ENCODE measurements around the gene TAMALIN.

TAMALIN gene

DNA sequence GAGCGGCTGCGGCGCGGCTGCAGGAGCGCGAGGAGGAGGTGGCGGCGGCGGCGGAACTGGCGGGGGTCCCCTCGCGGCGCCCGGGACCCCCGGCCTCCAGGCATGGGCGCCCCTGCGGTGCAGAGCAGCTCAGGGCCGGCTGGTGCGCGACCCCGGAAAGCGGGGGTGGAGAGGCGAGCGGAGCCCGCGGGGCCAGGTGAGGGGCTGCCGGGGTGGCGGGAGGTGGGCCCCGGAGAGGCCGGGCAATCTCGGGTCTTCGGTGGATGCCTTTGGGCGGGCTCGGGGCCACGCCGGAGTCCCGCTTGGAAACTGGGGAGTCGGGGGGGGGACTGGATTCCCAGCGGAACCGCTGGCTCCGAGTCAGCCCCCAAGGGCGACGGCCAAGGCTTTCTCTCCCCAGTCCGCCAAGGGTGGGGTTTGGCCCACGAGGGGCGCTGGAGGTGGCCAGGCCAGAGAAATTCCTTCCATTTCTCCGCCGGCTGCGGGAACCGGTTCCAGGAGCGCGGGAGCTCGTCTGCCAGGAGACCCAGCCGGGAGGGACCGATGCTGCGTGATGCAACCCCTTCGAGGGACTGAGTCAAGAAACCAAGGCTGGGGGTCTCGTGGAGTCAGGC lies 30.6 kb downstream of the TAMALIN start:
- peak in 1 of 2 experiments; percentile 18 for DNase-seq

DNA sequence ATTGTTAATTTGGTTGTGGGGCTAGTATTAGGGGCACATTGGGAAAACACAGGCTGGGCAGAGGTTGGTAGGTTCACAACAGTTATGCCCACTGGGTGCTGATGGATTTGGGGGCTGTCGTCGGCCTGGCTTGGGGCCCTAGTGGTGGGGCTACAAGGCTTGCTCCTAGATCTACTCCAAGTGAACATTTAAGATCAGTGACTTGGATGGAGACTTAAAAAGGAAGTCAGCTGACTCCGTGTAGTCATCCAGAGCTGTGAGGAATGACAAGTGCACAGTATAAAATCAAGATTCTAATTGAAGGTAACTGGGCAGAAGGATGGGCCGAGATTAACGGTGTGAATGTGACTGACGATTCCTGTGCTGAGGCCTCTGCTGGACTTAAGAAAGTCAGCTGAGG lies 31.7 kb downstream of the TAMALIN start:
- no peak for DNase-seq

DNA sequence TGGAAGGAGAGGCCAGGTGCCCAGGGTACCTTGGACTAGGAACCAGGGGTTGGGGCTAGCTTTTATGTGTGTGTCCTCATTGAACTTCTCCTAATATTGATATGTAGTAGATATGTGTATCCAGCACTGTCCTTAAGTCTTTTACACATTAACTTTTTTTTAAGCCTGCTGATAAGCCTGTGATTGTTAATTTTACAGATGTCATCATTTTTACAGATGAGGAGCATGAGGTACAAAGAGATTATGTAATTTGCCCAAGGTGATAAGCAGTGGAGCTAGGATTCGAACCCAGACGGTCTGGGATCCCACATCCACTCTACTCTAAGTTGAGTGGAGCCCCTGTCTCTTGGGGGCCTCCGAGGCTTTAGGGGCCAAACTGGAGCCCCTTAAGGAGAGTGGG lies 34.3 kb downstream of the TAMALIN start:
- DNase-seq, result no peak

DNA sequence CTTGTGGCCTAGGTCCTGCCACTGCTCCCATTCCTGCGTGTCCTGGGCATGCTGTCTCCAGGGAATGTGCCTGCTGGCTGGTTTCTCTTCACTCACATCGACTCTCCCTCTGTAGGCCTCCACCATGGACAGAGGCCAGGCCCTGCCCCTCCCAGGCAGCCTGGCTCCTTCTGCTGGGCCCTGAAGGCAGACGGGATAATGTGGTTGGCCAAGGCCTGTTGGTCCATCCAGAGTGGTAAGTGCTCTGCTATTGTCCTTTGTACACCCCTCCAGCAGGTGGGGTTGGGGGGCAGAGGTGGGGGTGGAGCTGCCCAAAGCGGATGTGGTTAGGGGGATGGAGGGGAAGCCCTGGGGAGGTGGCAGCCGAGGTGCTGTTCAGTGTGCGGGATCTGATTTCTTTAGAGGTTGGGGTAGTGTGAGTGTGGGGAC lies 35.0 kb downstream of the TAMALIN start:
- peak; percentile 21 to 47 for DNase-seq

DNA sequence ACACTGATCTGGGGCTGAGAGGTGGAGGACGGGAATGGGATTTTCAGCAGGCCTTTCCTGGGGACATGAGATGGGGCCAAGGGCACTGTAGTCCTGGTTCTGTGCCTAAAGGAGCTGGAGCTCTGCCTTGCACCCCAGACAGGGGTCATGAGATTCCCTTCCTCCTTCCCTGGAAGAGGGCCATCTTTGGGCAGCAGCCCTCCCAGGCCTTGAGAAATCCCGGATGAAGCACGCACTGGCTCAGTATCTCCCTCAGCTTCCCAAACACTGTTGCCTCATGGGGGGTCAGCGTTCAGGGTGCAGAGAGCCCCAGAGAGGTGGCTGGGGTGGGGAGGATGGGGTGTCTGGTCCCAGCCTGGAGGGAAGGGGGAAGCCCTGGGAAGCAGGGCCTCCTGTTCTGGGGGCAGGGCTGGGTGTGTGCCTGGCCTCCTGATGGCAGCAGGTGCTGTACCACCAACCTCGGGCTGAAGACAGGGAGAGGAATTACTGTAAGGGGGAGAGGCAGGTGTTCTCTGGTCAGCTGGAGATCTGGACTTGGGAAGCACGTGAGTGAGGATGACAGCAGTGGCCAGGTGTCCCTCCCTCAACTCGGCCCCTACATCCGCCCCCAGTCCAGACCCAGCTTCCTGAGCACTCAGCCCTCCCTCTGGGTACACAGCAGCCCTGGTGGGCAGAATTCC lies 36.1 kb downstream of the TAMALIN start:
- DNase-seq, result no peak

DNA sequence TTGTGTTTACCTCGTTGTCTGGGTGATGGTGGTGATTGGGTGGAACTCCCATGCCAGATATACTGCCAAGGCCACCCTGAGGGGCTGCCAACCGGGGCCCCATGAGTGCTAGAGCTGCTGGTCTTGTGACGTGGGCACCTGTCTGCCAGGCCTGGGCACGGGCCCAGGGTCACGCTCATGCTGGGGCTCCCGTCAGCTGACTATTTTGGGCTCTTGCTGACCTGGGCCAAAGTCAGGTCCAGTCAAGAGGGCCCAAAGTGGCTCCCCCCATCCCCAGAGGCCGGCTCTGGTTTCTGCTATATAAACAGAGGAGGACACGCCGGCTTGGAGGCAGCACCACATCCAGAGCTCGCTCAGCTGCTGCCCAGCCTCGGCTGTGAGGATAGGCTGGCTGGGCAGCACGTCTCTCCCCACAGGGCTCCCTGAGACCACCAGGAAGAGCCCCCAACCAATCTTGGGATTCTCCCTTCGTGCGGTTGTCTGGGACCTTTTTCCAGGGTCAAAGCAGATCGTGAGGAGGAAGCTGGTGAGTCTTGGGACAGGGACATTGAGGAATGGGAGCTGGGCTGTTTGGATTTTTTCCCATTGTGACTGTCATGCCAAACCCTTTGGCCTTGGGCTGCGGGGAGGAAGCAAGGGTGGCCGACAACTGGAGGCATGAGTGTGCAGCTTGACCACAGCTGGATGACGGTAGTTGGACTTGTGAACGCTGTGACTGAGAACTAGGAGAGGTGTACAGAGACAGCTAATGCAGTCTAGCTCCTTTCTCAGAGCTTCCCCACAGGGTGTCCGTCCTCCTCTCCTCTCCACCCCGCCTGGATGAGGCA lies 36.9 kb downstream of the TAMALIN start:
- DNase-seq, result no peak

DNA sequence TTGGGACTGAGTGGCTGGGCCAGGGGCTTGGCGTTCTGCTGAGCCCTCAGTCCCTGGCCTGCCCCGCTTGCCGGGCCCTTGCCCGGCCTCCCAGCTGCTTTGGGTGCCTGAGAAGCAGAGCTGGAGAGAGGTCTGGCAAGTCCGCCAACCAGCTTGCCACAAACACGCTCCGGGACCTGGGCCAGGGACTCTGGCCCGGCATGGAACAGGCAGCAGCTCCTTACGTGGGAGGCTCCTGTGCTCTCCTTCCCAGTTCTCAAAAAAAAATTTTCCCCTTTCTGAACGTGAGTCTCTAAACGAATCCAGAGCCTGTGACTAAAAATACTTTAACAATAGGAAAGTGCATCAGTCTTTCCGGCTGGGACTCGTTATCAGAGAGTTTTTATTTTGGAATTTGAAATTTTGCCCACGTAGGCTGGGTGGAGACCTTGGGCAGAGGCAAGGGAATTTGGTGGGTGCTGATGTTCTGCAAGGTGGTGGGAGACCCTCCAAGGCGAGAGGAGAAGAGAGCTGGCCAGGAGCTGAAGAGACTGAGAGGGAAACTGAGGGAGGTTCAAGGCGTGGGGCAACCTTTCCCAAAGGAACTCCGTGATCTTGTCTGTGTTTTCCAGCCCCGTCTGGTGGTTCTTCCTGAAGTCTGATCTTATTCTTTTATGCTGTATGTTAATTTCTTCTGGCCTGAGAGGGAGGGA lies 37.7 kb downstream of the TAMALIN start:
- DNase-seq, result no peak

DNA sequence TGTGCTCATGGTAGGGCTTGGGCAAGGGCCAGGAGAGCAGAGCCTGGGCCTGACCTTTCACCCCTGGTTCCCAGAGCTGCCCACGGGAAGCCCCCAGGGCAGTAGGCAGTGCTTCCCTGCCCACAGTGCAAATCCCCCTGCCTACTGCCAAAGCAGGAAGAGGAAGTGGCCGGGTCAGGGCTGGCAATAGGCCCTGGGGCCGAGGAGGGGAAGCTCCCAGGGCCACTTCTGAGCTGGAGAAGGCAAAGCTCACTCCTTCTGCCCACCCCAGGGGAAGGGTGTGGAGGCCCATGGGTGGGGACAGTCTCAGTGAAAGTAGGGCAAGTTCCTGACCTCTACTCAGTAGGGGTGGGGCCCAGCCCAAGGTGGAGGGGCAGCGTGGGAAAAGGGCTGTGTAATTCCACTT lies 39.1 kb downstream of the TAMALIN start:
- no peak for DNase-seq

DNA sequence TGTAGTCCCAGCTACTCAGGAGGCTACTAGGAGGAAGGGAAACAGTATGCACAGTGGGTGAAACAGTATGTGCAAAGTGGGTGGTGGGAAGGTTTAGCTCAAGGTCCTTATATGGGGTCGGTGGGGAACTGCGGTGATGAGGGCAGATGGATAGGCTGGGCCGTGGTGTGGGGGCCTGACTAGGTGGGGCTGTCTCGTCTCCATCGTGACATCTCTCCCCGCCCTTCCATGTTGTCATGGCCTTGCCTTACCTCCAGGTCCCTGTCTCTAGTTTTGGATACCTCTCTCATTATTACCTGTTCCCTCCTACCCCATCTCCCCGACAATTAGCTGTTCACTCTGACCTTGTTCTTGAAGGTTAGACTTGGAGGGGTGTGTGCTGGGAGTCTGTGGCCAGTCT lies 40.1 kb downstream of the TAMALIN start:
- no peak for DNase-seq

DNA sequence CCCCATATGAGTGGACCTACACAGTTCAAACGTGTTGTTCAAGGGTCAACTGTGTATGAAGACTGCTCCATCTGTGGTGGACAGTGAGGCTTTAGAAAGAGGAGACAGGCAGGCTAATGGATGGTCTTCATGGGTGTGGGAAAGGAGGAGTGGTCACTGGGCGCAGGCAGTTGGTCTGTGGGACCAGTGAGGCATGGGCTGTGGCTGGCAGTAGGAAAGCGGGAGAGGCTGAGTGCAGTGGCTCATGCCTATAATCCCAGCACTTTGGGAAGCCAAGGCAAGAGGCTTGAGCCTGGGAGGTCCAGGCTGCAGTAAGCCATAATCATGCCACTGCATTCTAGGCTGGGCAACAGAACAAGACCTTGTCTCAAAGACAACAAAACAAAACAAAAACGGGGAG lies 42.5 kb downstream of the TAMALIN start:
- DNase-seq, result no peak

DNA sequence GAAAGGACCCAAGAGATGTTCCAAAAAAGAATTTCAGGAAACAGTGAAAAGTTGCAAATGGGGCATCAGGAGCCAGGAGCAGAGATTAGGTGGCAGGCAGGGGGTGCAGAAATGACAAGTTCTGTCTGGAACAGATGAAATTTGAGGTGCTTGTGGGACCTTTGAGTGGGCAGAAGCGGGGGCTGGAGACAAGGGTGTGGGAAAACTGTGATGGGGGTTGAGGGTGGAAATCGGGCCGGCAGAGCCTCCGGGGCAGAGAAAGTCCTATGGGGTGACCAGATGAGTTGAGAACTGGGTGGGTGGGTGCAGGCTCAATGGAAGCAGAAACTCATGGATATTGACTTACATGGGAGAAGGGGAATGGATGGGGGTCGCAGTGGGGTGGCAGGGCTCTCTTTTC lies 42.9 kb downstream of the TAMALIN start:
- no peak for DNase-seq

DNA sequence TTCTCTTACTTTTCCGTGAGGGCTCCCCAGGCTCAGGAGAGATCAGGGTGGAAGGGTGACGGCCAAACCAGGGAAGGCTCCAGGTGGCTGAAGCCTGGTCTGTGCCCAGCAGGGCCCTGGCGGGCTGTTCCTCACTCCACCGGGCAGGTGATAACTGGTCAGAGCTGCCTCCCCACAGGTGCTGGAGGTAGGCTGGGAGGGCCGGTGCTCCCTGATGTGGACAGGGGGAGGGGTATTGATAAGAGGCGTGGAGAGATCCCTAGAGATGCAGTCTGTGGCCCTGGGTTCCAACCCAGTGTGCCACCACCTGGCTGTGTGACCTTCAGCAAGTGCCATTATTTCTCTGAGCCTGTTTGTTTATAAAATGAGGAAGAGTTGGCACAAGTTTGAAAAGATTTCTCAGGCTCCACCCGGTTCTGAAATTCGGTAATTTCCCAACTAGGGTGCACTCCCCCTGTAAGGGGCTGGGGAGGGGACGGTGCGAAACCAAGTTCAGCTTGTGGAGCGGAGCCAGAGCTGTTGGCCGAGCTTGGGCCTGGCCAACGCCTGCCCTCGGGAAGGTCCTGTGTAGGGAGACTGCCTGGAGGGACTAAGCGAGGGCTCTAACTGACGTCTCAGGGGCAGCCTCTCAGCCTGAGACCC lies 43.5 kb downstream of the TAMALIN start:
- DNase-seq, result peak in 1 of 2 experiments; percentile 38

DNA sequence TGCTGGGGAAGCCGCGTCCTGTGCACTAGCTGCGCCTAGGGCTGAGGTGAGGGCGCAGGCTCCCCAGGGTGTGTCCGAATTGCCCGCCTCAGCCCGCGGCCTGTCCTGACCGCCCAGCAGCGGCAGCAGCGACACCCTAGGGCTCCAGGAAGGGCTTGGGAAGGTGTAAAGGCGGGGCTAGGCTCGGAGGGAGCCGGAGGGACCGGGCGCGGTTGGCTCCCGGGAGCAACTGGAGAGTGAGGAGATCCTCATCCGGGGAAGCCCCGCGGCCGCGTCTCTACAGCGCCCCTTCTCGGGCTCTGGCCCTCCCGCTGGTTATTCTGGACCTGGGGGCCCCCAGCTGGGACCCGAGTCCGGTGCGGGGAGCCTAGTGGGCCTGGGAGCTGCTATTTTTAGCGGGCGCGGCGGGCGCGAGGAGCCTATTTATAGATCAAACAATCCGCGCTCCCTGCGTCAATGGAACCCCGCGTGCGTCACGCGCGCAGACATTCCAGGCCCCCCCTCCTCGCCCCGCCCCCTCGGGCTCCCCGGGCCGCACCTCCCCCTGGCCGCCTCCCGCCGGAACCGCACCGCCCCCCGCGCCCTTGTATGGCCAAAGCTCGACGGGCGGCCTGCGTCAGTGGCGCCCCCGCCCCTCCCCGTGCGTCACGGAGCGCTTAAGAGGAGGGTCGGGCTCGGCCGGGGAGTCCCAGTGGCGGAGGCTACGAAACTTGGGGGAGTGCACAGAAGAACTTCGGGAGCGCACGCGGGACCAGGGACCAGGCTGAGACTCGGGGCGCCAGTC lies 44.2 kb downstream of the TAMALIN start, which contains the start of gene NR4A1:
TSS of gene NR4A1 (plus strand) at position 685 of the 784 bp plus-strand sequence. CDS start 2,887 bp downstream, outside the sequence.
- DNase-seq, result peak; percentile 99 to 100

DNA sequence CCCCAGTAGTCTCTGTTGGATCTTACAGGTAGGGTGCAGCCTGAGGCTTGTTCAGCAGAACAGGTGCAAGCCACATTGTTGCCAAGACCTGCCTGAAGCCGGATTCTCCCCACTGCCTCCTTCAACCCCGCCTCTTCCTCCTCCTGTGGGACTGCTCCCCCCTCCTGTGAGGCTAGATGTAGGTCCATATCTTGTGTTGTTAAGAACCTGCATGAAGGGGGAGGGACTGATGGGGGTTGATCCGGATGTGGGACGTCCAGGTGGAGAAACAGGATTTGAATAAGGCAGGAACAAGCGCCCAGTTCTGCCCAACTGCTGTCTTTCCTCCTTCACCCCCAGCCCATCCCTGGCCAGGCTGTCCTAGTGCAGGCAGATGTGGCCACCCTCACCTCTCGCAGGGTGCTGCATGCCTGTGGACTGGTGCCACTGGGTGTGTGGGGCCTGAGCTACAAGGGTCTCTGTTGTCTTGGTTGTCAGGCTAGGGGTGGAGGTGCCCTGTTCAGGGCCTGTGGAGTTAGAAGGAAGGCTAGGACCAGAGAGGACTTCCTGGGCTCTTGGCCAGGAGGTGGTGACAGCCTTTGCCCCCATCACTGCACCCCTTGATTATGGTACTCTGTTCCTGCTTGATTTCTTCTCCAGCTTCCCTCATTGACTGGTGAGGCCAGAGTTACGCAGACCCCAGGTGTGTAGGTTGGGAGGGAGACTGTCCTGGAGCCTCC lies 45.9 kb downstream of the TAMALIN start:
- no peak for DNase-seq

DNA sequence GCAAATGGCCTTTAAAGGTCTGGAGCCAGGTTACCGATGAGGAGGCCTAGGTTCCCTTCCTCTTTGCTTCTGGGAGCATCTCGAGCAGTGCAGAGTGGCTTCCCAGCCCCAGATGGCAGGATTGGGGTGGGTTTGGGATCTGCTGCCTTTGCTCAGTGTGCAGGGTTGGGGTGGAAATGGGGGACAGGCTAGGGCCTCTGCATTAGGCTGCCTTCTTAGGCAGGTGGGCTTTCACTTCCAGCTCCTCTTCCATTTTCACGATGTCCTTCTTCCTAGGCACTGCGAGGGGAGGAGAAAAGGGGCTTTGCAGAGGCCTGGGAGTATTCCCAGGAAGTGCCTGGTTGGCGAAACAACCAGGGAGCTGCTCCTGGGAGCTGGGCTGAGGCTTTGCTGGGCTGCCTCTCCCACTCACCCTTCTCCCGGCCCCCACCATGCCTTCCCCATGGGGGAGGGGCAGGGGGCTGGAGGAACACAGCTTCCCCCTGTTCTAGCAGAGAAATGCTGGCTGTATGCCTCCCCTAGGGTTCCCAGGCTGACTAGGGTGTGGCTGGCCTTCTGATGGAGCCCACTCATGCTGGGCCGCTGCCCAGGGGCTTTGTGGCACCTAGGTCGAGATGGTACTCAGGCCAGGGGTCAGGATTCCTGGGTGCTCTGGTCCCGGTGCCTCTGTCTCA lies 46.9 kb downstream of the TAMALIN start:
- no peak for DNase-seq

DNA sequence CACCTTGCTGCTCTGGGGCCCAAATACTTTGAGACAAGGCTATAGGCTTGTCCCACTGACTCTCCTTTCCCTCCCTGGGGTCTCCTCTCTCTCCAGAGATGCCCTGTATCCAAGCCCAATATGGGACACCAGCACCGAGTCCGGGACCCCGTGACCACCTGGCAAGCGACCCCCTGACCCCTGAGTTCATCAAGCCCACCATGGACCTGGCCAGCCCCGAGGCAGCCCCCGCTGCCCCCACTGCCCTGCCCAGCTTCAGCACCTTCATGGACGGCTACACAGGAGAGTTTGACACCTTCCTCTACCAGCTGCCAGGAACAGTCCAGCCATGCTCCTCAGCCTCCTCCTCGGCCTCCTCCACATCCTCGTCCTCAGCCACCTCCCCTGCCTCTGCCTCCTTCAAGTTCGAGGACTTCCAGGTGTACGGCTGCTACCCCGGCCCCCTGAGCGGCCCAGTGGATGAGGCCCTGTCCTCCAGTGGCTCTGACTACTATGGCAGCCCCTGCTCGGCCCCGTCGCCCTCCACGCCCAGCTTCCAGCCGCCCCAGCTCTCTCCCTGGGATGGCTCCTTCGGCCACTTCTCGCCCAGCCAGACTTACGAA lies 47.6 kb downstream of the TAMALIN start:
- DNase-seq, result no peak

DNA sequence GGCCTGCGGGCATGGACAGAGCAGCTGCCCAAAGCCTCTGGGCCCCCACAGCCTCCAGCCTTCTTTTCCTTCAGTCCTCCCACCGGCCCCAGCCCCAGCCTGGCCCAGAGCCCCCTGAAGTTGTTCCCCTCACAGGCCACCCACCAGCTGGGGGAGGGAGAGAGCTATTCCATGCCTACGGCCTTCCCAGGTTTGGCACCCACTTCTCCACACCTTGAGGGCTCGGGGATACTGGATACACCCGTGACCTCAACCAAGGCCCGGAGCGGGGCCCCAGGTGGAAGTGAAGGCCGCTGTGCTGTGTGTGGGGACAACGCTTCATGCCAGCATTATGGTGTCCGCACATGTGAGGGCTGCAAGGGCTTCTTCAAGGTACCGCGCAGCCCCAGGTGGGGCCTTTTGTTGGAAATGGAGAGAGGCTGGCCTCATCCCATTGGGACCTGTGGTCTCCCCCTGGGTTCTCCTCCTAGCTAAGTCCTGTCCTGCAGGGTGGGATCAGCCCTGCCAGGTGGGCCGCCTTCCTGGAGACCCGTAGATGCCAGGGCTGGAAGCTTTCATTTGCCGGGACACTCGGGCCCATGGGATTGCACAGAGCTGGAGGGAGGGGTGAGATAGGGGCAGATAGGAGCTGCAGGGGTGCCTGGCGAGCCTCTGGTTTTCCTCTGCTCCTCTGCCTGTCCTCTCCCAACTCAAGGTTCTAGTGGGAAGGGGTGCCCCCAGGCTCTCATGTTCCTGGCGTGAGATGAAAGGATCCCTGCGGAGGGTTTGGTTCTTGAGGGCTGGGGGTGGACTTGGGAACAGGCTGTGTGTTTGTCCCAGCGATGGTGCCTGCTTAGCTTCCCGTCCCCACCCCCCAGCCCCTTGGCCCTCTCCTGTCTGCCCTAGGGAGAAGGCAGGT lies 48.3 kb downstream of the TAMALIN start:
- DNase-seq, result no peak

DNA sequence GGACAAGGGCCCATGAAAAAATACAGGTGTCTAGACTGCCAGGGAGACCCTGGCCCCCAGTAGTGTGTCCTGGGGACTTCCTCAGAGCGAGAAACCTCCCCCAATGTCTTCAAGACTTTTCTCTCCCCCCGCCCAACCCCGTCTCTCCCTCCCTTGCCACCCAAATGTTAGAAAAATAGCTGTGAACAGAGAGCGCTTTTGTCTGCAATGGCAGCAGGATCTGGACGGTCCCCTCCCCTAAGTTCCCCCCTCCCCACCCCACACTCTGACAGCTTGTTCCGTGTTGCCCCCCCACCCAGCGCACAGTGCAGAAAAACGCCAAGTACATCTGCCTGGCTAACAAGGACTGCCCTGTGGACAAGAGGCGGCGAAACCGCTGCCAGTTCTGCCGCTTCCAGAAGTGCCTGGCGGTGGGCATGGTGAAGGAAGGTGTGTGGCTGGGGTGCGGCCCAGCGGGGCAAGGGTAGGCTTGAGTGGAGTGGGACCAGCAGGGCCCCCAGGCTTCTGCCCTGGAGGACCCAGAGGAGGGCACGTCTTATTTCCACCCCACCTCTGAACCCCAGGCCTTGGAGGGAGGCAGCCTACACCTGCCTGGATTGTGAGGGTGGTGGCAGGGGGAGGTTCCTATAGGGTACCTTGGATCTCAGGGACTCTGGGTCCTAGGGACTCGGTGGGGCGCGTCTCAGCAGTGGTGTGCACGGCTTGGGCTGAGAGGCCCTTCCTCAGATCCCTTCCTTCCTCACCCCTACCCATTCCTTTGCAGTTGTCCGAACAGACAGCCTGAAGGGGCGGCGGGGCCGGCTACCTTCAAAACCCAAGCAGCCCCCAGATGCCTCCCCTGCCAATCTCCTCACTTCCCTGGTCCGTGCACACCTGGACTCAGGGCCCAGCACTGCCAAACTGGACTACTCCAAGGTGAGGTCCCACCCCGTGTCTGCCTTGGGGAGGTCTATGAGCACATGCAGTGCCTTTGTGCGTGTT lies 49.3 kb downstream of the TAMALIN start:
- no peak for DNase-seq

Data from stimulated activated CD4-positive, alpha-beta T cell treated with anti-CD3 and anti-CD28 coated beads, Interleukin-4, amount 100 ng/mL, for 4 hours (primary cell).